ENCODE results near the gene LASP1NB.

LASP1NB gene

DNA sequence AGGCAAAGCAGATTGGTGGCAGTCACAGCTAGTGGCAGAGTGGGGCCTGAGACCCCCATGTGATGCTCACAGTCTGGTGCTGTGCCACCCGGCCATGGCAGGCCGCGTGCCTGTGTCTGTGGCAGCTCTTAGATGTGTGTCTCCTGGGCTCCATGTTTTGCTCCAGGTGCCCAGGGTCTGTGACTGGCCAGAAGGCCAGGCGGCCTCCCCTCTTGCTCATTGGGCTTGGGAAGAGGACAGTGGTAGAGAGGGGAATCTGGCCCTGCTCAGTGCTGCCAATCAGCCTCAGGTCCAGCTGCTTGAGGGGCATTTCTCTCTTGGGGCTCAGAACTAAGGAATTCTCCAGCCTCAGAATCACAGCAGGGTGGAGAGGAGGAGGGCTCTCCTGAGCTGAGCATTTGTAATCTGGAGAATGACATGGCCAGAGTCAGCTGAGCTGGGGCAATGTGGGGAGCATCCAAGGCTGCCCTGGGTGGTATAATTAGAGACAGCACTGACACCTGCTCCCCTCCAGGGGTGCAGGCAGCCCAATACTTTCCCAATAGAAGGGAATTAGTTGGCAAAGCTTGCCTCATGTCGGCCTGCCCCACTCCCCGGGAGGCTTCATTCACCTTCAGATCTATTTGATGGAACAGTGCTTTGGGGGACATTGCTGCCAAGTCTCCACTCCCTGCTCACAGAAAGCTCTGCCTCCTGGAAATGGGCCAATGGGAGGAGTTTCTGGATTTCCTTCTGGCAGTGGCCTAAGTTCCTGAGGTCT is 2.7 kb upstream of the LASP1NB start (continued):
- TF ChIP-seq ZNF407 (CRISPR knock-in tag; IDR thresholded peaks at IDR 0.05; ENCODE audit: not compliant biosample characterization) (no peak), FOXJ3 (CRISPR knock-in tag; IDR thresholded peaks at IDR 0.05; ENCODE audit: borderline replicate concordance) (no peak), POLR2G (IDR thresholded peaks at IDR 0.05; ENCODE audit: low read depth, low read length) (0 out of 2 replicates have a peak, but pooled peaks have one; percentile 15), ZNF687 (CRISPR knock-in tag; IDR thresholded peaks at IDR 0.05) (0 out of 2 replicates have a peak, but pooled peaks have one; percentile 21), ZNF337 (CRISPR knock-in tag; IDR thresholded peaks at IDR 0.05; ENCODE audit: borderline replicate concordance, low read depth) (no peak), ZNF770 (CRISPR knock-in tag; IDR thresholded peaks at IDR 0.05) (no peak), ATF1 (CRISPR knock-in tag; IDR thresholded peaks at IDR 0.05) (no peak), PLRG1 (conservative IDR thresholded peaks at IDR 0.05) (no peak), ZNF556 (CRISPR knock-in tag; IDR thresholded peaks at IDR 0.05; ENCODE audit: borderline replicate concordance) (0 out of 2 replicates have a peak, but pooled peaks have one; percentile 27), RBM22 (optimal IDR thresholded peaks at IDR 0.05; ENCODE audit: low read length) (peak; percentile 70), ZKSCAN8 (CRISPR knock-in tag; IDR thresholded peaks at IDR 0.05; ENCODE audit: borderline replicate concordance) (no peak)
- TF ChIP-seq, protein P1, sequence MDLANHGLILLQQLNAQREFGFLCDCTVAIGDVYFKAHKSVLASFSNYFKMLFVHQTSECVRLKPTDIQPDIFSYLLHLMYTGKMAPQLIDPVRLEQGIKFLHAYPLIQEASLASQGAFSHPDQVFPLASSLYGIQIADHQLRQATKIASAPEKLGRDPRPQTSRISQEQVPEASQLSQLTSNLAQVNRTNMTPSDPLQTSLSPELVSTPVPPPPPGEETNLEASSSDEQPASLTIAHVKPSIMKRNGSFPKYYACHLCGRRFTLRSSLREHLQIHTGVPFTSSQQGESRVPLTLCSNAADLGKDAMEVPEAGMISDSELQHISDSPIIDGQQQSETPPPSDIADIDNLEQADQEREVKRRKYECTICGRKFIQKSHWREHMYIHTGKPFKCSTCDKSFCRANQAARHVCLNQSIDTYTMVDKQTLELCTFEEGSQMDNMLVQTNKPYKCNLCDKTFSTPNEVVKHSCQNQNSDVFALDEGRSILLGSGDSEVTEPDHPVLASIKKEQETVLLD (CRISPR knock-in tag; IDR thresholded peaks at IDR 0.05; ENCODE audit: low read depth): no peak

Data from HepG2 (cell line).